ENCODE data around the gene DCANP1. TPM values are rescaled to one million over a fixed set of nuclear protein-coding genes. Genes with fewer than 3 reads are reported as not detected.

DCANP1 gene
- total and polyA plus RNA-seq, 2 experiments from 2014 or later: not detected

- no peaks in the 10 kb centered on the region for H3K79me2 ChIP-seq
- H3K27me3 ChIP-seq: no peaks in the 10 kb centered on the region
- no peaks in the 10 kb centered on the region for H3K9me2 ChIP-seq (replicated peaks; ENCODE audit: insufficient read depth)
- TF ChIP-seq EZH2phosphoT487 (IDR thresholded peaks at IDR 0.05; ENCODE audit: low read depth, severe bottlenecking, unreplicated experiment) (no peak), EZH2 (IDR thresholded peaks at IDR 0.05; ENCODE audit: borderline replicate concordance) (no peak), CTCF (IDR thresholded peaks at IDR 0.05; ENCODE audit: poor library complexity) (no peak)
- 45% methylated on average over 12 of the region's 12 CpGs for WGBS (ENCODE audit: low lambda C conversion rate, missing lambda C conversion rate)
- H2AFZ ChIP-seq: no peak overlapping the region
- H3K4me2 ChIP-seq: peak overlapping the region; percentile 18
- H3K27ac ChIP-seq: peak overlapping the region; percentile 48
- no peaks in the 10 kb centered on the region for H3K36me3 ChIP-seq (replicated peaks; ENCODE audit: insufficient read depth, low read depth)
- H4K20me1 ChIP-seq (ENCODE audit: insufficient read depth, poor library complexity, severe bottlenecking): no peaks in the 10 kb centered on the region
- H3K4me1 ChIP-seq (ENCODE audit: insufficient read depth): peaks cover 19% of the 10 kb centered on the region
- peak; percentile 74 for DNase-seq (ENCODE audit: low spot score)
- peaks cover 6% of the 10 kb centered on the region for H3K9me3 ChIP-seq (ENCODE audit: low read depth)
- no peak overlapping the region for H3K4me3 ChIP-seq
Observed at GRCh38 chr5:135429301-135430134, 17.6 kb downstream of the DCANP1 start.

- no peaks in the 10 kb centered on the region for H3K36me3 ChIP-seq (replicated peaks; ENCODE audit: insufficient read depth, low read depth)
- H3K4me1 ChIP-seq (ENCODE audit: insufficient read depth): peaks cover 17% of the 10 kb centered on the region
- no peaks in the 10 kb centered on the region for H3K27me3 ChIP-seq
- no peaks in the 10 kb centered on the region for H4K20me1 ChIP-seq (ENCODE audit: insufficient read depth, poor library complexity, severe bottlenecking)
- peak overlapping the region; percentile 24 for H3K27ac ChIP-seq
- WGBS (ENCODE audit: low lambda C conversion rate, missing lambda C conversion rate): 87% methylated on average over 1 of the region's 1 CpG
- peaks cover 6% of the 10 kb centered on the region for H3K9me3 ChIP-seq (ENCODE audit: low read depth)
- H3K4me3 ChIP-seq: no peak overlapping the region
- DNase-seq (ENCODE audit: low spot score): no peak
- H3K9me2 ChIP-seq (replicated peaks; ENCODE audit: insufficient read depth): no peaks in the 10 kb centered on the region
- H3K4me2 ChIP-seq: no peak overlapping the region
- H2AFZ ChIP-seq: no peak overlapping the region
- no peak for TF ChIP-seq EZH2phosphoT487 (IDR thresholded peaks at IDR 0.05; ENCODE audit: low read depth, severe bottlenecking, unreplicated experiment)
- no peak for TF ChIP-seq CTCF (IDR thresholded peaks at IDR 0.05; ENCODE audit: poor library complexity)
- TF ChIP-seq EZH2 (IDR thresholded peaks at IDR 0.05; ENCODE audit: borderline replicate concordance): no peak
- no peaks in the 10 kb centered on the region for H3K79me2 ChIP-seq
Observed at GRCh38 chr5:135428586-135428985, 18.6 kb downstream of the DCANP1 start.

- H3K9me2 ChIP-seq (replicated peaks; ENCODE audit: insufficient read depth): no peaks in the 10 kb centered on the region
- peaks cover 18% of the 10 kb centered on the region for H3K4me1 ChIP-seq (ENCODE audit: insufficient read depth)
- H3K27me3 ChIP-seq: no peaks in the 10 kb centered on the region
- H4K20me1 ChIP-seq (ENCODE audit: insufficient read depth, poor library complexity, severe bottlenecking): no peaks in the 10 kb centered on the region
- H3K4me3 ChIP-seq: no peak overlapping the region
- no peak overlapping the region for H2AFZ ChIP-seq
- H3K27ac ChIP-seq: no peak overlapping the region
- no peaks in the 10 kb centered on the region for H3K36me3 ChIP-seq (replicated peaks; ENCODE audit: insufficient read depth, low read depth)
- H3K4me2 ChIP-seq: no peak overlapping the region
- WGBS (ENCODE audit: low lambda C conversion rate, missing lambda C conversion rate): 60% methylated on average over 7 of the region's 7 CpGs
- H3K9me3 ChIP-seq (ENCODE audit: low read depth): peaks cover 6% of the 10 kb centered on the region
- no peaks in the 10 kb centered on the region for H3K79me2 ChIP-seq
- no peak for TF ChIP-seq EZH2 (IDR thresholded peaks at IDR 0.05; ENCODE audit: borderline replicate concordance)
- peak; percentile 58 for TF ChIP-seq CTCF (IDR thresholded peaks at IDR 0.05; ENCODE audit: poor library complexity)
- no peak for TF ChIP-seq EZH2phosphoT487 (IDR thresholded peaks at IDR 0.05; ENCODE audit: low read depth, severe bottlenecking, unreplicated experiment)
- peak; percentile 67 for DNase-seq (ENCODE audit: low spot score)
Observed at GRCh38 chr5:135426102-135427082, 20.8 kb downstream of the DCANP1 start.
